Measurements from ENCODE around the gene PYGM.

The PYGM gene

GRCh38 chr11:64767344-64768299, 7.8 kb upstream of the PYGM start:
- DNase-seq (ENCODE audit: low read depth), result peak; percentile 28

- no peak for DNase-seq (ENCODE audit: low read depth)
Measured at GRCh38 chr11:64766881-64767280, 7.1 kb upstream of the PYGM start.

GRCh38 chr11:64765851-64766665, 6.3 kb upstream of the PYGM start:
- DNase-seq (ENCODE audit: low read depth), result no peak

GRCh38 chr11:64765291-64765850, 5.6 kb upstream of the PYGM start:
- DNase-seq (ENCODE audit: low read depth), result no peak

- DNase-seq (ENCODE audit: low read depth), result no peak
Measured at GRCh38 chr11:64764753-64765152, 5.0 kb upstream of the PYGM start.

GRCh38 chr11:64764040-64764611, 4.4 kb upstream of the PYGM start:
- no peak for DNase-seq (ENCODE audit: low read depth)

- no peak for DNase-seq (ENCODE audit: low read depth)
Measured at GRCh38 chr11:64763526-64764039, 3.8 kb upstream of the PYGM start.

- peak; percentile 23 for DNase-seq (ENCODE audit: low read depth)
Measured at GRCh38 chr11:64762674-64763525, 3.1 kb upstream of the PYGM start.

- no peak for DNase-seq (ENCODE audit: low read depth)
Measured at GRCh38 chr11:64762277-64762673, 2.5 kb upstream of the PYGM start.

GRCh38 chr11:64760759-64761420, 1.1 kb upstream of the PYGM start:
- DNase-seq (ENCODE audit: low read depth), result no peak

- no peak for DNase-seq (ENCODE audit: low read depth)
Measured at GRCh38 chr11:64759131-64759721, 548 bp downstream of the PYGM start.

GRCh38 chr11:64758330-64759079, 1.3 kb downstream of the PYGM start:
- DNase-seq (ENCODE audit: low read depth), result no peak

- DNase-seq (ENCODE audit: low read depth), result no peak
Measured at GRCh38 chr11:64757549-64758329, 2.0 kb downstream of the PYGM start.

- DNase-seq (ENCODE audit: low read depth), result no peak
Measured at GRCh38 chr11:64755681-64756361, 4.0 kb downstream of the PYGM start.

GRCh38 chr11:64754919-64755662, 4.7 kb downstream of the PYGM start:
- no peak for DNase-seq (ENCODE audit: low read depth)

GRCh38 chr11:64754124-64754918, 5.5 kb downstream of the PYGM start:
- no peak for DNase-seq (ENCODE audit: low read depth)
